ENCODE results near the gene SIAH3. TPM values are rescaled to one million over a fixed set of nuclear protein-coding genes. Genes with fewer than 3 reads are reported as not detected.

SIAH3 gene
- total RNA-seq, 1 experiment from 2014 or later, result not detected

- H2AFZ ChIP-seq (ENCODE audit: low read depth, low read length, poor library complexity, severe bottlenecking), result no peak overlapping the region
- ChIA-PET RAD21 (ENCODE audit: low non-redundant PET in 1 of 2, low total read pairs in 2 of 2, uncharacterized antibody in 2 of 2, unreplicated experiment in 2 of 2) (no interaction called here), POLR2A (no interaction called here), CTCF (no interaction called here)
- no peaks in the 10 kb centered on the region for H3K36me3 ChIP-seq (ENCODE audit: control insufficient read depth in 1 of 2, insufficient read depth in 2 of 2, low read length in 2 of 2)
- no peaks in the 10 kb centered on the region for H3K9me3 ChIP-seq (ENCODE audit: control insufficient read depth in 1 of 2, insufficient read depth in 1 of 2, low read depth in 1 of 2, low read length in 2 of 2)
- no peaks in the 10 kb centered on the region for H3K4me1 ChIP-seq (ENCODE audit: control insufficient read depth in 1 of 2, insufficient read depth in 2 of 2, low read length in 2 of 2)
- ATAC-seq (no peak), DNase-seq (ENCODE audit: low read depth, low spot score) (no peak)
- TF ChIP-seq POLR2A (IDR thresholded peaks at IDR 0.05; ENCODE audit: borderline replicate concordance, extremely low read depth, insufficient read depth, insufficient read length) (no peak), EGR1 (IDR thresholded peaks at IDR 0.05; ENCODE audit: low read depth) (no peak), CEBPB (IDR thresholded peaks at IDR 0.05; ENCODE audit: low read depth) (no peak)
- H3K4me2 ChIP-seq (ENCODE audit: low read length), result no peak overlapping the region
- no peak overlapping the region for H3K9ac ChIP-seq (ENCODE audit: low read length)
- intact Hi-C loops (cut with micrococcal nuclease), result no loop called here
- no peaks in the 10 kb centered on the region for H4K20me1 ChIP-seq (ENCODE audit: insufficient read depth)
- peaks cover 11% of the 10 kb centered on the region; the same call in 1 of the 2 replicates for H3K27me3 ChIP-seq (ENCODE audit: insufficient read depth, low read length)
- H3K4me3 ChIP-seq (replicated peaks in 1 of 2; ENCODE audit: low read depth in 1 of 2, low read length in 2 of 2), result no peak overlapping the region
- H3K27ac ChIP-seq (ENCODE audit: low read depth, low read length), result no peak overlapping the region
- H3K9me2 ChIP-seq (ENCODE audit: insufficient read depth), result no peaks in the 10 kb centered on the region
- BruUV-seq (replicated peaks), result no TSS peak
- no peaks in the 10 kb centered on the region for H3K79me2 ChIP-seq (ENCODE audit: insufficient read depth, low read length)
Measured at GRCh38 chr13:45750566-45750965, 101.0 kb downstream of the SIAH3 start.

- H3K27ac ChIP-seq (ENCODE audit: low read depth, low read length), result no peak overlapping the region
- no peak overlapping the region for H3K4me3 ChIP-seq (replicated peaks in 1 of 2; ENCODE audit: low read depth in 1 of 2, low read length in 2 of 2)
- ChIA-PET POLR2A (no interaction called here), RAD21 (ENCODE audit: low non-redundant PET in 1 of 2, low total read pairs in 2 of 2, uncharacterized antibody in 2 of 2, unreplicated experiment in 2 of 2) (no interaction called here), CTCF (no interaction called here)
- no peaks in the 10 kb centered on the region for H3K9me2 ChIP-seq (ENCODE audit: insufficient read depth)
- intact Hi-C loops (cut with micrococcal nuclease), result no loop called here
- H3K27me3 ChIP-seq (ENCODE audit: insufficient read depth, low read length), result peaks cover 11% of the 10 kb centered on the region; the same call in 1 of the 2 replicates
- no peaks in the 10 kb centered on the region for H3K36me3 ChIP-seq (ENCODE audit: control insufficient read depth in 1 of 2, insufficient read depth in 2 of 2, low read length in 2 of 2)
- ATAC-seq (no peak), DNase-seq (ENCODE audit: low read depth, low spot score) (no peak)
- no peak overlapping the region for H3K4me2 ChIP-seq (ENCODE audit: low read length)
- no peaks in the 10 kb centered on the region for H4K20me1 ChIP-seq (ENCODE audit: insufficient read depth)
- no peaks in the 10 kb centered on the region for H3K9me3 ChIP-seq (ENCODE audit: control insufficient read depth in 1 of 2, insufficient read depth in 1 of 2, low read depth in 1 of 2, low read length in 2 of 2)
- no peak overlapping the region for H3K9ac ChIP-seq (ENCODE audit: low read length)
- H3K79me2 ChIP-seq (ENCODE audit: insufficient read depth, low read length), result no peaks in the 10 kb centered on the region
- no TSS peak for BruUV-seq (replicated peaks)
- no peaks in the 10 kb centered on the region for H3K4me1 ChIP-seq (ENCODE audit: control insufficient read depth in 1 of 2, insufficient read depth in 2 of 2, low read length in 2 of 2)
- no peak overlapping the region for H2AFZ ChIP-seq (ENCODE audit: low read depth, low read length, poor library complexity, severe bottlenecking)
- TF ChIP-seq, protein P1, sequence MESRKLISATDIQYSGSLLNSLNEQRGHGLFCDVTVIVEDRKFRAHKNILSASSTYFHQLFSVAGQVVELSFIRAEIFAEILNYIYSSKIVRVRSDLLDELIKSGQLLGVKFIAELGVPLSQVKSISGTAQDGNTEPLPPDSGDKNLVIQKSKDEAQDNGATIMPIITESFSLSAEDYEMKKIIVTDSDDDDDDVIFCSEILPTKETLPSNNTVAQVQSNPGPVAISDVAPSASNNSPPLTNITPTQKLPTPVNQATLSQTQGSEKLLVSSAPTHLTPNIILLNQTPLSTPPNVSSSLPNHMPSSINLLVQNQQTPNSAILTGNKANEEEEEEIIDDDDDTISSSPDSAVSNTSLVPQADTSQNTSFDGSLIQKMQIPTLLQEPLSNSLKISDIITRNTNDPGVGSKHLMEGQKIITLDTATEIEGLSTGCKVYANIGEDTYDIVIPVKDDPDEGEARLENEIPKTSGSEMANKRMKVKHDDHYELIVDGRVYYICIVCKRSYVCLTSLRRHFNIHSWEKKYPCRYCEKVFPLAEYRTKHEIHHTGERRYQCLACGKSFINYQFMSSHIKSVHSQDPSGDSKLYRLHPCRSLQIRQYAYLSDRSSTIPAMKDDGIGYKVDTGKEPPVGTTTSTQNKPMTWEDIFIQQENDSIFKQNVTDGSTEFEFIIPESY (IDR thresholded peaks at IDR 0.05; ENCODE audit: extremely low read depth, insufficient replicate concordance, low read length), result no peak
- TF ChIP-seq EZH2phosphoT487 (IDR thresholded peaks at IDR 0.05; ENCODE audit: borderline replicate concordance) (no peak), TCF7L2 (IDR thresholded peaks at IDR 0.05; ENCODE audit: borderline replicate concordance, extremely low read depth, insufficient read depth, insufficient read length) (no peak), SRF (IDR thresholded peaks at IDR 0.05; ENCODE audit: low read depth) (no peak), YY1 (IDR thresholded peaks at IDR 0.05; ENCODE audit: extremely low read depth, insufficient replicate concordance, low read depth, low read length) (no peak), ZFX (IDR thresholded peaks at IDR 0.05) (no peak), FOSL1 (IDR thresholded peaks at IDR 0.05; ENCODE audit: low read depth) (no peak), CEBPB (IDR thresholded peaks at IDR 0.05; ENCODE audit: low read depth) (no peak), CBX3 (IDR thresholded peaks at IDR 0.05; ENCODE audit: low read depth) (no peak), EZH2 (IDR thresholded peaks at IDR 0.05) (no peak)
- TF ChIP-seq, protein P2, sequence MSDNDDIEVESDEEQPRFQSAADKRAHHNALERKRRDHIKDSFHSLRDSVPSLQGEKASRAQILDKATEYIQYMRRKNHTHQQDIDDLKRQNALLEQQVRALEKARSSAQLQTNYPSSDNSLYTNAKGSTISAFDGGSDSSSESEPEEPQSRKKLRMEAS (IDR thresholded peaks at IDR 0.05), result no peak
- TF ChIP-seq, protein P3, sequence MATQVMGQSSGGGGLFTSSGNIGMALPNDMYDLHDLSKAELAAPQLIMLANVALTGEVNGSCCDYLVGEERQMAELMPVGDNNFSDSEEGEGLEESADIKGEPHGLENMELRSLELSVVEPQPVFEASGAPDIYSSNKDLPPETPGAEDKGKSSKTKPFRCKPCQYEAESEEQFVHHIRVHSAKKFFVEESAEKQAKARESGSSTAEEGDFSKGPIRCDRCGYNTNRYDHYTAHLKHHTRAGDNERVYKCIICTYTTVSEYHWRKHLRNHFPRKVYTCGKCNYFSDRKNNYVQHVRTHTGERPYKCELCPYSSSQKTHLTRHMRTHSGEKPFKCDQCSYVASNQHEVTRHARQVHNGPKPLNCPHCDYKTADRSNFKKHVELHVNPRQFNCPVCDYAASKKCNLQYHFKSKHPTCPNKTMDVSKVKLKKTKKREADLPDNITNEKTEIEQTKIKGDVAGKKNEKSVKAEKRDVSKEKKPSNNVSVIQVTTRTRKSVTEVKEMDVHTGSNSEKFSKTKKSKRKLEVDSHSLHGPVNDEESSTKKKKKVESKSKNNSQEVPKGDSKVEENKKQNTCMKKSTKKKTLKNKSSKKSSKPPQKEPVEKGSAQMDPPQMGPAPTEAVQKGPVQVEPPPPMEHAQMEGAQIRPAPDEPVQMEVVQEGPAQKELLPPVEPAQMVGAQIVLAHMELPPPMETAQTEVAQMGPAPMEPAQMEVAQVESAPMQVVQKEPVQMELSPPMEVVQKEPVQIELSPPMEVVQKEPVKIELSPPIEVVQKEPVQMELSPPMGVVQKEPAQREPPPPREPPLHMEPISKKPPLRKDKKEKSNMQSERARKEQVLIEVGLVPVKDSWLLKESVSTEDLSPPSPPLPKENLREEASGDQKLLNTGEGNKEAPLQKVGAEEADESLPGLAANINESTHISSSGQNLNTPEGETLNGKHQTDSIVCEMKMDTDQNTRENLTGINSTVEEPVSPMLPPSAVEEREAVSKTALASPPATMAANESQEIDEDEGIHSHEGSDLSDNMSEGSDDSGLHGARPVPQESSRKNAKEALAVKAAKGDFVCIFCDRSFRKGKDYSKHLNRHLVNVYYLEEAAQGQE (IDR thresholded peaks at IDR 0.05; ENCODE audit: low read depth), result no peak
Measured at GRCh38 chr13:45748941-45749759, 102.4 kb downstream of the SIAH3 start.
